Measurements from ENCODE around the gene CHRNB1. TPM values are rescaled to one million over a fixed set of nuclear protein-coding genes. Genes with fewer than 3 reads are reported as not detected.

The CHRNB1 gene
- total RNA-seq, 4 donors from 2014 or later = 5.0 to 12.8 (median 8.1) TPM

- Histone ChIP-seq H3K27ac (replicated peaks in 1 of 4) (no peak overlapping the region), H3K9me3 (no peaks in the 10 kb centered on the region), H3K27me3 (no peaks in the 10 kb centered on the region), H3K36me3 (peaks cover 0 to 69% (median 33%) of the 10 kb centered on the region in 4 donors), H3K4me3 (no peak overlapping the region), H3K4me1 (no peaks in the 10 kb centered on the region)
- WGBS = 60% methylated on average over 4 of the region's 6 CpGs
- no peak for TF ChIP-seq EP300 (IDR thresholded peaks at IDR 0.05)
- no peak for TF ChIP-seq POLR2AphosphoS5 (IDR thresholded peaks at IDR 0.05)
- no peak for TF ChIP-seq POLR2A (IDR thresholded peaks at IDR 0.05; ENCODE audit: low read depth)
- TF ChIP-seq CTCF (IDR thresholded peaks at IDR 0.05) = no peak
- intact Hi-C loops (cut with DNase I) = no loop called here
- no peak for DNase-seq (ENCODE audit: extremely low spot score)
Observed at GRCh38 chr17:7413346-7413985, 31.4 kb upstream of the CHRNB1 start.

- Histone ChIP-seq H3K36me3 (peaks cover 0 to 55% (median 26%) of the 10 kb centered on the region in 4 donors), H3K9me3 (no peaks in the 10 kb centered on the region), H3K4me1 (no peaks in the 10 kb centered on the region), H3K27ac (replicated peaks in 1 of 4) (no peak overlapping the region), H3K4me3 (no peak overlapping the region), H3K27me3 (no peaks in the 10 kb centered on the region)
- intact Hi-C loops (cut with DNase I) = no loop called here
- TF ChIP-seq EP300 (IDR thresholded peaks at IDR 0.05) = no peak
- TF ChIP-seq POLR2AphosphoS5 (IDR thresholded peaks at IDR 0.05) = no peak
- TF ChIP-seq CTCF (IDR thresholded peaks at IDR 0.05) = no peak
- TF ChIP-seq POLR2A (IDR thresholded peaks at IDR 0.05; ENCODE audit: low read depth) = no peak
- no peak for DNase-seq (ENCODE audit: extremely low spot score)
- 83% methylated on average over 12 of the region's 14 CpGs for WGBS
Observed at GRCh38 chr17:7414837-7415236, 30.0 kb upstream of the CHRNB1 start.

- H3K4me3 ChIP-seq = no peak overlapping the region
- intact Hi-C loops (cut with DNase I) = no loop called here
- TF ChIP-seq EP300 (IDR thresholded peaks at IDR 0.05) = no peak
- TF ChIP-seq POLR2A (IDR thresholded peaks at IDR 0.05; ENCODE audit: low read depth) = no peak
- no peak for TF ChIP-seq CTCF (IDR thresholded peaks at IDR 0.05)
- TF ChIP-seq POLR2AphosphoS5 (IDR thresholded peaks at IDR 0.05) = no peak
- no peak for DNase-seq (ENCODE audit: extremely low spot score)
- H3K27me3 ChIP-seq = no peaks in the 10 kb centered on the region
- H3K36me3 ChIP-seq = peaks cover 0 to 46% (median 21%) of the 10 kb centered on the region in 4 donors
- no peaks in the 10 kb centered on the region for H3K9me3 ChIP-seq
- 97% methylated on average over 17 of the region's 23 CpGs for WGBS
- no peak overlapping the region for H3K27ac ChIP-seq (replicated peaks in 1 of 4)
- H3K4me1 ChIP-seq = no peaks in the 10 kb centered on the region
Observed at GRCh38 chr17:7415784-7416183, 29.1 kb upstream of the CHRNB1 start.

- H3K9me3 ChIP-seq = no peaks in the 10 kb centered on the region
- H3K27me3 ChIP-seq = no peaks in the 10 kb centered on the region
- peaks cover 0 to 40% (median 19%) of the 10 kb centered on the region in 4 donors for H3K36me3 ChIP-seq
- intact Hi-C loops (cut with DNase I) = no loop called here
- TF ChIP-seq EP300 (IDR thresholded peaks at IDR 0.05) = no peak
- TF ChIP-seq CTCF (IDR thresholded peaks at IDR 0.05) = peak in 1 of 3 experiments; percentile 7
- no peak for DNase-seq (ENCODE audit: extremely low spot score)
- WGBS = 81% methylated on average over 5 of the region's 6 CpGs
- H3K4me3 ChIP-seq = no peak overlapping the region
- no peak overlapping the region for H3K27ac ChIP-seq (replicated peaks in 1 of 4)
- H3K4me1 ChIP-seq = no peaks in the 10 kb centered on the region
Observed at GRCh38 chr17:7416323-7416722, 28.5 kb upstream of the CHRNB1 start.

Measured in esophagus muscularis mucosa (tissue), 4 donors.